NCI-H2227 (cell line): ENCODE results near the gene TRAF3.
"Not testable (repeated sequence)": the region's sequence is repeated elsewhere in the genome, so short reads cannot be mapped to it uniquely, and the experiment has no call there.

Experiments
- DNase-seq: peaks from one replicate; lab custom pipeline; 2025; ENCODE audit not compliant: unreplicated experiment; lab: John Stamatoyannopoulos, UW

Gene TRAF3

GRCh38 chr14:102918438-102918837, 141.2 kb downstream of the TRAF3 start:
- DNase-seq = no peak

- DNase-seq = no peak
These were observed 143.2 kb downstream of the TRAF3 start for GRCh38 chr14:102920273-102920997.

- no peak for DNase-seq
These were observed 143.7 kb downstream of the TRAF3 start for GRCh38 chr14:102920998-102921304.

- DNase-seq = no peak
These were observed 145.4 kb downstream of the TRAF3 start, which contains the start of gene AMN for GRCh38 chr14:102922490-102923200. TSS of gene AMN (plus strand) at chr14:102922663. CDS start at chr14:102922689, 26 bp downstream.

GRCh38 chr14:102923201-102923924, 146.1 kb downstream of the TRAF3 start:
- DNase-seq = no peak

GRCh38 chr14:102923925-102924486, 146.8 kb downstream of the TRAF3 start:
- no peak for DNase-seq

GRCh38 chr14:102924632-102925588, 147.7 kb downstream of the TRAF3 start:
- no peak for DNase-seq

GRCh38 chr14:102925646-102926045, 148.4 kb downstream of the TRAF3 start:
- no peak for DNase-seq

GRCh38 chr14:102926104-102926503, 148.9 kb downstream of the TRAF3 start:
- DNase-seq = no peak

- not testable (repeated sequence) for DNase-seq
These were observed 149.6 kb downstream of the TRAF3 start for GRCh38 chr14:102926840-102927239.

- no peak for DNase-seq
These were observed 150.2 kb downstream of the TRAF3 start for GRCh38 chr14:102927346-102927877.

- no peak for DNase-seq
These were observed 150.7 kb downstream of the TRAF3 start for GRCh38 chr14:102927878-102928411.

GRCh38 chr14:102928412-102929240, 151.4 kb downstream of the TRAF3 start:
- peak; percentile 78 for DNase-seq

GRCh38 chr14:102929241-102930137, 152.2 kb downstream of the TRAF3 start:
- DNase-seq = no peak

- peak; percentile 40 for DNase-seq
These were observed 153.0 kb downstream of the TRAF3 start for GRCh38 chr14:102930138-102930752.

- DNase-seq = no peak
These were observed 153.7 kb downstream of the TRAF3 start for GRCh38 chr14:102930753-102931579.
